Retinal pigment epithelial cell (primary cell): Measurements from ENCODE around the gene RHOBTB1.

Experiments used
- DNase-seq: peaks from one replicate; pipeline ENCODE4 v3.0.0-alpha.2; 2010; ENCODE audit warnings: low read depth
- H3K4me3 ChIP-seq: 2 replicates; pipeline ENCODE4 v1.5.1; 2011; ENCODE audit warnings: mild to moderate bottlenecking, low read length, control low read depth, moderate library complexity
- CTCF ChIP-seq: conservative IDR thresholded peaks from 2 replicates; pipeline ENCODE4 v1.5.1; 2011; ENCODE audit warnings: low read depth, low read length, control low read depth, inconsistent platforms

The RHOBTB1 gene

GRCh38 chr10:60940446-60940845 lies 3.5 kb downstream of the RHOBTB1 start:
- TF ChIP-seq CTCF = no peak
- no peak for DNase-seq
- H3K4me3 ChIP-seq = no peak overlapping the region

- no peak overlapping the region for H3K4me3 ChIP-seq
- peak; percentile 67 for DNase-seq
- no peak for TF ChIP-seq CTCF
Observed at GRCh38 chr10:60937784-60938654, 6.0 kb downstream of the RHOBTB1 start.

- no peak for DNase-seq
- no peak for TF ChIP-seq CTCF
- H3K4me3 ChIP-seq = no peak overlapping the region
Observed at GRCh38 chr10:60937022-60937421, 7.0 kb downstream of the RHOBTB1 start.

- H3K4me3 ChIP-seq = no peak overlapping the region
- DNase-seq = no peak
- no peak for TF ChIP-seq CTCF
Observed at GRCh38 chr10:60934215-60935175, 9.5 kb downstream of the RHOBTB1 start.

- H3K4me3 ChIP-seq = no peak overlapping the region
- DNase-seq = no peak
- no peak for TF ChIP-seq CTCF
Observed at GRCh38 chr10:60932756-60933155, 11.2 kb downstream of the RHOBTB1 start.

- no peak for TF ChIP-seq CTCF
- no peak for DNase-seq
- no peak overlapping the region for H3K4me3 ChIP-seq
Observed at GRCh38 chr10:60930237-60930636, 13.7 kb downstream of the RHOBTB1 start.

GRCh38 chr10:60921633-60922032 lies 22.4 kb downstream of the RHOBTB1 start:
- DNase-seq = no peak
- no peak for TF ChIP-seq CTCF
- H3K4me3 ChIP-seq = no peak overlapping the region
